Measurements from ENCODE around the gene DDX27. TPM values are rescaled to one million over a fixed set of nuclear protein-coding genes. Genes with fewer than 3 reads are reported as not detected.

Gene DDX27
- total and polyA plus RNA-seq, 9 of the 15 experiments (the other 6 are each of a cell fraction or from before 2014, with no cell fraction given): 17.9 to 79.3 (median 57.0) TPM

DNA sequence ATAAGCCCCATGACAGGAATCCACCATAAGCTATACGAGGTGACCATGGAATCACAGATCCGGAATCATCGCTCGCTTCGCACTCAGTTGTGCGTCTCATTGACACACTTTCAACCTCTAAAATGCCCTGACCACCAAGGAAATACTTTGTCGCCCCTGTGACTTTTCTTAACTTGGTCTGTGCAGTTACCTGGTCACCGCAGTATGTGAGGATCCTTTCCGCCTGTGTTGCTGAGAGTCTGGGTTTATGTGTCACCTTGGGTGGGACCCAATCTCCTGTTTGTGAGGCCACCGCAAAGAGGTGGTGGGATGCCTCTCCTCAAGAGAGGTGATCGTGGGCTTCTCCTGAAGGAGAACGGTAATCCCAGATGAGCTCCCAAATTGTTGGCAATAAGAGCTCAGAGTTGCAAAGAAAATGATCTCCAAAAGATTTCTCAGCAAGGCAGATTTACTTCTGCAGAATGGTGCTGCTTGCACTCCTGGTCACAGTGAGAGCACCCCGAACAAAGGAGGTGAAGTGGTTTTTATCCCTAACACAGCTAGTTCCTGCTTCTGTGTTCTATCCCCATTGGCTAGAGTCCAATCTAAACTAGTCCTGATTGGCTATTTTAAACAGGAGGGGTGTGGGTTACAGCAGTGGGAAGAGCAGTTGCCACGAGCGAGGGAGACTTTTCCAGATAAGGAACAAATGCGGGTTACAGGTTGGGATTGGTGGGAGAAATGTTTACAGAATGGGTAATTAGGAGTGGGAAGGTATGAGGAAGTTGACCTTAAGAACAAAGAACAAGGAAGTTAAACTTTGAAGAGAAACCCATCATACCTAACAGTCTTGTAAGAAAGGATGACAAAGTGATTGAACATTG lies 67.7 kb downstream of the DDX27 start (continued):
- TF ChIP-seq, protein P1, sequence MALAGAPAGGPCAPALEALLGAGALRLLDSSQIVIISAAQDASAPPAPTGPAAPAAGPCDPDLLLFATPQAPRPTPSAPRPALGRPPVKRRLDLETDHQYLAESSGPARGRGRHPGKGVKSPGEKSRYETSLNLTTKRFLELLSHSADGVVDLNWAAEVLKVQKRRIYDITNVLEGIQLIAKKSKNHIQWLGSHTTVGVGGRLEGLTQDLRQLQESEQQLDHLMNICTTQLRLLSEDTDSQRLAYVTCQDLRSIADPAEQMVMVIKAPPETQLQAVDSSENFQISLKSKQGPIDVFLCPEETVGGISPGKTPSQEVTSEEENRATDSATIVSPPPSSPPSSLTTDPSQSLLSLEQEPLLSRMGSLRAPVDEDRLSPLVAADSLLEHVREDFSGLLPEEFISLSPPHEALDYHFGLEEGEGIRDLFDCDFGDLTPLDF (CRISPR knock-in tag; IDR thresholded peaks at IDR 0.05): 0 out of 2 replicates have a peak, but pooled peaks have one; percentile 23
- TF ChIP-seq CREB1 (IDR thresholded peaks at IDR 0.05) (0 out of 2 replicates have a peak, but pooled peaks have one; percentile 15), CREB1 (CRISPR knock-in tag; IDR thresholded peaks at IDR 0.05) (no peak), POLR2G (IDR thresholded peaks at IDR 0.05; ENCODE audit: low read depth, low read length) (0 out of 2 replicates have a peak, but pooled peaks have one; percentile 14), ARID2 (IDR thresholded peaks at IDR 0.05) (no peak), MNT (conservative IDR thresholded peaks at IDR 0.05) (0 out of 4 replicates have a peak, but pooled peaks of 1 of the 2 experiments have one; percentile 3), ZBTB1 (CRISPR knock-in tag; IDR thresholded peaks at IDR 0.05; ENCODE audit: borderline replicate concordance, low read depth) (no peak), HDAC2 (IDR thresholded peaks at IDR 0.05) (0 out of 2 replicates have a peak, but pooled peaks have one; percentile 8), TAF7 (tag; IDR thresholded peaks at IDR 0.05) (no peak), SUPT5H (IDR thresholded peaks at IDR 0.05) (peak; percentile 63), BRD4 (IDR thresholded peaks at IDR 0.05) (no peak), SIRT6 (IDR thresholded peaks at IDR 0.05; ENCODE audit: low read depth, low read length) (peak; percentile 32), GTF2A2 (tag; IDR thresholded peaks at IDR 0.05) (no peak)
- TF ChIP-seq, protein P2, sequence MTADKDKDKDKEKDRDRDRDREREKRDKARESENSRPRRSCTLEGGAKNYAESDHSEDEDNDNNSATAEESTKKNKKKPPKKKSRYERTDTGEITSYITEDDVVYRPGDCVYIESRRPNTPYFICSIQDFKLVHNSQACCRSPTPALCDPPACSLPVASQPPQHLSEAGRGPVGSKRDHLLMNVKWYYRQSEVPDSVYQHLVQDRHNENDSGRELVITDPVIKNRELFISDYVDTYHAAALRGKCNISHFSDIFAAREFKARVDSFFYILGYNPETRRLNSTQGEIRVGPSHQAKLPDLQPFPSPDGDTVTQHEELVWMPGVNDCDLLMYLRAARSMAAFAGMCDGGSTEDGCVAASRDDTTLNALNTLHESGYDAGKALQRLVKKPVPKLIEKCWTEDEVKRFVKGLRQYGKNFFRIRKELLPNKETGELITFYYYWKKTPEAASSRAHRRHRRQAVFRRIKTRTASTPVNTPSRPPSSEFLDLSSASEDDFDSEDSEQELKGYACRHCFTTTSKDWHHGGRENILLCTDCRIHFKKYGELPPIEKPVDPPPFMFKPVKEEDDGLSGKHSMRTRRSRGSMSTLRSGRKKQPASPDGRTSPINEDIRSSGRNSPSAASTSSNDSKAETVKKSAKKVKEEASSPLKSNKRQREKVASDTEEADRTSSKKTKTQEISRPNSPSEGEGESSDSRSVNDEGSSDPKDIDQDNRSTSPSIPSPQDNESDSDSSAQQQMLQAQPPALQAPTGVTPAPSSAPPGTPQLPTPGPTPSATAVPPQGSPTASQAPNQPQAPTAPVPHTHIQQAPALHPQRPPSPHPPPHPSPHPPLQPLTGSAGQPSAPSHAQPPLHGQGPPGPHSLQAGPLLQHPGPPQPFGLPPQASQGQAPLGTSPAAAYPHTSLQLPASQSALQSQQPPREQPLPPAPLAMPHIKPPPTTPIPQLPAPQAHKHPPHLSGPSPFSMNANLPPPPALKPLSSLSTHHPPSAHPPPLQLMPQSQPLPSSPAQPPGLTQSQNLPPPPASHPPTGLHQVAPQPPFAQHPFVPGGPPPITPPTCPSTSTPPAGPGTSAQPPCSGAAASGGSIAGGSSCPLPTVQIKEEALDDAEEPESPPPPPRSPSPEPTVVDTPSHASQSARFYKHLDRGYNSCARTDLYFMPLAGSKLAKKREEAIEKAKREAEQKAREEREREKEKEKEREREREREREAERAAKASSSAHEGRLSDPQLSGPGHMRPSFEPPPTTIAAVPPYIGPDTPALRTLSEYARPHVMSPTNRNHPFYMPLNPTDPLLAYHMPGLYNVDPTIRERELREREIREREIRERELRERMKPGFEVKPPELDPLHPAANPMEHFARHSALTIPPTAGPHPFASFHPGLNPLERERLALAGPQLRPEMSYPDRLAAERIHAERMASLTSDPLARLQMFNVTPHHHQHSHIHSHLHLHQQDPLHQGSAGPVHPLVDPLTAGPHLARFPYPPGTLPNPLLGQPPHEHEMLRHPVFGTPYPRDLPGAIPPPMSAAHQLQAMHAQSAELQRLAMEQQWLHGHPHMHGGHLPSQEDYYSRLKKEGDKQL (CRISPR knock-in tag; IDR thresholded peaks at IDR 0.05; ENCODE audit: borderline replicate concordance): 0 out of 2 replicates have a peak, but pooled peaks have one; percentile 45
- TF ChIP-seq, protein P3, sequence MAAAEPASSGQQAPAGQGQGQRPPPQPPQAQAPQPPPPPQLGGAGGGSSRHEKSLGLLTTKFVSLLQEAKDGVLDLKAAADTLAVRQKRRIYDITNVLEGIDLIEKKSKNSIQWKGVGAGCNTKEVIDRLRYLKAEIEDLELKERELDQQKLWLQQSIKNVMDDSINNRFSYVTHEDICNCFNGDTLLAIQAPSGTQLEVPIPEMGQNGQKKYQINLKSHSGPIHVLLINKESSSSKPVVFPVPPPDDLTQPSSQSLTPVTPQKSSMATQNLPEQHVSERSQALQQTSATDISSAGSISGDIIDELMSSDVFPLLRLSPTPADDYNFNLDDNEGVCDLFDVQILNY (CRISPR knock-in tag; IDR thresholded peaks at IDR 0.05): peak; percentile 49; the same call in 1 of the 2 replicates
- TF ChIP-seq, protein P4, sequence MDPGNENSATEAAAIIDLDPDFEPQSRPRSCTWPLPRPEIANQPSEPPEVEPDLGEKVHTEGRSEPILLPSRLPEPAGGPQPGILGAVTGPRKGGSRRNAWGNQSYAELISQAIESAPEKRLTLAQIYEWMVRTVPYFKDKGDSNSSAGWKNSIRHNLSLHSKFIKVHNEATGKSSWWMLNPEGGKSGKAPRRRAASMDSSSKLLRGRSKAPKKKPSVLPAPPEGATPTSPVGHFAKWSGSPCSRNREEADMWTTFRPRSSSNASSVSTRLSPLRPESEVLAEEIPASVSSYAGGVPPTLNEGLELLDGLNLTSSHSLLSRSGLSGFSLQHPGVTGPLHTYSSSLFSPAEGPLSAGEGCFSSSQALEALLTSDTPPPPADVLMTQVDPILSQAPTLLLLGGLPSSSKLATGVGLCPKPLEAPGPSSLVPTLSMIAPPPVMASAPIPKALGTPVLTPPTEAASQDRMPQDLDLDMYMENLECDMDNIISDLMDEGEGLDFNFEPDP (CRISPR knock-in tag; IDR thresholded peaks at IDR 0.05): no peak
